Right renal pelvis (tissue), 4 donors: ENCODE results near the gene ZBTB25. TPM values are rescaled to one million over a fixed set of nuclear protein-coding genes. Genes with fewer than 3 reads are reported as not detected.

Source experiments
- DNase-seq, 4 donors: peaks; one replicate each; pipeline ENCODE4 v3.0.0-alpha.2; 2013; ENCODE audit warnings: low read depth in 4 of 4, low spot score in 3 of 4, missing footprints in 1 of 4
- polyA plus RNA-seq, 4 donors: library from polyadenylated mRNA; unstranded; fragments of 120-200 nt; gene quantifications; one replicate each; pipeline ENCODE4 v1.2.1, GENCODE V29; 2013; ENCODE audit not compliant: insufficient read length in 4 of 4

Gene ZBTB25
- polyA plus RNA-seq, 4 donors: 8.9 to 10.6 (median 9.8) TPM

- no peak for DNase-seq
These were observed 13.3 kb upstream of the ZBTB25 start for GRCh38 chr14:64516969-64517368.

GRCh38 chr14:64515053-64515452, 11.4 kb upstream of the ZBTB25 start:
- DNase-seq: no peak

- no peak for DNase-seq
These were observed 9.6 kb upstream of the ZBTB25 start for GRCh38 chr14:64513271-64513670.

GRCh38 chr14:64510825-64511671, 7.4 kb upstream of the ZBTB25 start:
- peak in 3 of 4 donors; percentile 57 to 63 (median 59) for DNase-seq

GRCh38 chr14:64509036-64509435, 5.4 kb upstream of the ZBTB25 start:
- no peak for DNase-seq

- DNase-seq: no peak
These were observed 4.7 kb upstream of the ZBTB25 start for GRCh38 chr14:64508215-64508776.

- no peak for DNase-seq
These were observed 3.9 kb upstream of the ZBTB25 start for GRCh38 chr14:64507376-64508156.

GRCh38 chr14:64506721-64507120, 3.1 kb upstream of the ZBTB25 start:
- no peak for DNase-seq

- DNase-seq: peak; percentile 81 to 89 (median 86)
These were observed 1.5 kb upstream of the ZBTB25 start for GRCh38 chr14:64504897-64505794.

- DNase-seq: peak in 3 of 4 donors; percentile 53 to 74 (median 57)
These were observed 765 bp upstream of the ZBTB25 start, which contains the start of gene ZBTB1 for GRCh38 chr14:64504310-64504896. TSS of gene ZBTB1 (plus strand) at chr14:64504770. CDS start at chr14:64521505, 16,735 bp downstream.

GRCh38 chr14:64502887-64503433, 678 bp downstream of the ZBTB25 start:
- peak in 1 of 4 donors; percentile 17 for DNase-seq

GRCh38 chr14:64502456-64502855, 1.2 kb downstream of the ZBTB25 start:
- peak in 1 of 4 donors; percentile 3 for DNase-seq

GRCh38 chr14:64501411-64502171, 2.0 kb downstream of the ZBTB25 start:
- peak in 1 of 4 donors; percentile 40 for DNase-seq

GRCh38 chr14:64500088-64500487, 3.5 kb downstream of the ZBTB25 start:
- DNase-seq: no peak

GRCh38 chr14:64496764-64497163, 6.9 kb downstream of the ZBTB25 start:
- DNase-seq: no peak

GRCh38 chr14:64495252-64495651, 8.4 kb downstream of the ZBTB25 start:
- no peak for DNase-seq

- DNase-seq: no peak
These were observed 10.2 kb downstream of the ZBTB25 start for GRCh38 chr14:64493455-64493854.

- DNase-seq: no peak
These were observed 12.0 kb downstream of the ZBTB25 start for GRCh38 chr14:64491637-64492036.
